IMR-90 (cell line): ENCODE results near the gene TMEM59. TPM values are rescaled to one million over a fixed set of nuclear protein-coding genes. Genes with fewer than 3 reads are reported as not detected.

Source experiments
- ATAC-seq: fragments of 200-7000 bp; cut with Tn5 transposase; 2 replicates; pipeline ENCODE4 v1.9.1; 2020; ENCODE audit warnings: low read depth, mild to moderate bottlenecking, moderate library complexity
- BruUV-seq: library from RNA; stranded (reverse); fragments of 400-500 nt; replicated peaks from 2 replicates; lab custom pipeline; 2021; lab: Mats Ljungman, UMichigan
- CTCF ChIA-PET: fragments of 300-600 bp; formaldehyde crosslinking; extraction: SDS; loops from one replicate; lab custom pipeline; 2021; ENCODE audit warnings: antibody characterized with exemption; lab: Yijun Ruan, JAX
- POLR2A ChIA-PET: fragments of 300-600 bp; sonication (Branson Sonifier 250); formaldehyde crosslinking; loops from one replicate; lab custom pipeline; 2022; ENCODE audit warnings: antibody characterized with exemption; ENCODE audit not compliant: unreplicated experiment; lab: Charles Lee
- DNase-seq: peaks from one replicate; pipeline ENCODE4 v3.0.0; 2013
- H2AFZ ChIP-seq: replicated peaks from 2 replicates; pipeline ENCODE3; 2013; ENCODE audit warnings: low read length, mild to moderate bottlenecking; ENCODE audit not compliant: poor library complexity
- H2AK5ac ChIP-seq: 2 replicates; pipeline ENCODE4 v1.6.1; 2013; ENCODE audit warnings: low read depth, low read length, inconsistent platforms
- H2AK9ac ChIP-seq: replicated peaks from 2 replicates; pipeline ENCODE3; 2013; ENCODE audit warnings: mild to moderate bottlenecking, low read depth, low read length, moderate library complexity; ENCODE audit not compliant: poor library complexity
- H2BK120ac ChIP-seq: 2 replicates; pipeline ENCODE4 v1.6.1; 2013; ENCODE audit warnings: low read depth, low read length, inconsistent platforms
- H2BK15ac ChIP-seq: 3 replicates; pipeline ENCODE4 v1.6.1; 2013; ENCODE audit warnings: low read depth, low read length, inconsistent platforms
- H2BK20ac ChIP-seq: 2 replicates; pipeline ENCODE4 v1.6.1; 2013; ENCODE audit warnings: low read depth, mild to moderate bottlenecking, inconsistent platforms, low read length, moderate library complexity
- H2BK5ac ChIP-seq: 2 replicates; pipeline ENCODE4 v1.6.1; 2013; ENCODE audit warnings: mild to moderate bottlenecking, low read depth, low read length, inconsistent platforms; ENCODE audit not compliant: poor library complexity, severe bottlenecking
- H3K14ac ChIP-seq: replicated peaks from 2 replicates; pipeline ENCODE4 v1.6.1; 2013; ENCODE audit warnings: low read depth, low read length, inconsistent platforms
- H3K18ac ChIP-seq: 2 replicates; pipeline ENCODE4 v1.6.1; 2013; ENCODE audit warnings: low read depth, low read length, control low read depth
- H3K23ac ChIP-seq: 2 replicates; pipeline ENCODE4 v1.6.1; 2013; ENCODE audit warnings: low read depth, low read length, inconsistent platforms
- H3K27ac ChIP-seq: 2 replicates; pipeline ENCODE4 v1.5.1; 2013; ENCODE audit warnings: mild to moderate bottlenecking, control low read depth, low read length; ENCODE audit not compliant: insufficient read depth
- H3K27me3 ChIP-seq: 2 replicates; pipeline ENCODE4 v1.6.1; 2013; ENCODE audit warnings: low read length; ENCODE audit not compliant: control insufficient read depth, insufficient read depth
- H3K36me3 ChIP-seq: 2 replicates; pipeline ENCODE4 v1.6.1; 2013; ENCODE audit warnings: low read length, mixed read lengths; ENCODE audit not compliant: control insufficient read depth, insufficient read depth
- H3K4ac ChIP-seq: 2 replicates; pipeline ENCODE4 v1.6.1; 2013; ENCODE audit warnings: low read depth, low read length, inconsistent platforms
- H3K4me1 ChIP-seq: 2 replicates; pipeline ENCODE4 v1.6.1; 2013; ENCODE audit warnings: low read length, mixed read lengths; ENCODE audit not compliant: control insufficient read depth, insufficient read depth
- H3K4me2 ChIP-seq: 2 replicates; pipeline ENCODE4 v1.6.1; 2013; ENCODE audit warnings: low read depth, mild to moderate bottlenecking, control low read depth, low read length, moderate library complexity
- H3K4me3 ChIP-seq: 2 replicates; pipeline ENCODE4 v1.5.1; 2013; ENCODE audit warnings: low read depth, mild to moderate bottlenecking, control low read depth, low read length, moderate library complexity; ENCODE audit not compliant: insufficient read depth
- H3K56ac ChIP-seq: 2 replicates; pipeline ENCODE4 v1.6.1; 2013; ENCODE audit warnings: low read length, inconsistent platforms; ENCODE audit not compliant: insufficient read depth; ENCODE audit errors: extremely low read depth
- H3K79me1 ChIP-seq, 2 experiments: 2 replicates each; pipeline ENCODE4 v1.6.1; 2013; ENCODE audit warnings: low read length in 2 of 2, inconsistent platforms in 1 of 2, low read depth in 1 of 2
- H3K9ac ChIP-seq: 2 replicates; pipeline ENCODE4 v1.6.1; 2013; ENCODE audit warnings: low read depth, low read length, control low read depth
- H3K9me1 ChIP-seq: 2 replicates; pipeline ENCODE4 v1.6.1; 2013; ENCODE audit warnings: low read length, inconsistent platforms; ENCODE audit not compliant: insufficient read depth
- H3K9me3 ChIP-seq: 2 replicates; pipeline ENCODE4 v1.6.1; 2013; ENCODE audit warnings: low read length; ENCODE audit not compliant: control insufficient read depth, insufficient read depth
- H4K20me1 ChIP-seq: 2 replicates; pipeline ENCODE4 v1.6.1; 2013; ENCODE audit warnings: low read length, inconsistent platforms; ENCODE audit not compliant: insufficient read depth
- H4K5ac ChIP-seq: 2 replicates; pipeline ENCODE4 v1.6.1; 2013; ENCODE audit warnings: mild to moderate bottlenecking, low read depth, low read length, control low read depth
- H4K8ac ChIP-seq, 2 experiments: 2 replicates each; pipeline ENCODE4 v1.6.1; 2013; ENCODE audit warnings: low read depth in 2 of 2, low read length in 2 of 2, control low read depth in 1 of 2, inconsistent platforms in 1 of 2
- H4K91ac ChIP-seq: 2 replicates; pipeline ENCODE4 v1.6.1; 2013; ENCODE audit warnings: low read depth, low read length, inconsistent platforms; ENCODE audit not compliant: insufficient read depth
- BHLHE40 ChIP-seq: fragments of 150-350 bp; IDR thresholded peaks from 2 replicates; pipeline ENCODE4 v1.6.1; 2016; ENCODE audit warnings: mild to moderate bottlenecking, low read depth, low read length
- CHD1 ChIP-seq: IDR thresholded peaks from 2 replicates; pipeline ENCODE4 v1.6.1; 2012; ENCODE audit warnings: low read depth, low read length, improper control_type of control experiment
- FOS ChIP-seq: fragments of 150-350 bp; IDR thresholded peaks from 2 replicates; pipeline ENCODE4 v1.6.1; 2016; ENCODE audit warnings: low read depth, low read length
- MAFK ChIP-seq: IDR thresholded peaks from 2 replicates; pipeline ENCODE4 v1.6.1; 2012; ENCODE audit warnings: low read depth, low read length, improper control_type of control experiment
- MAZ ChIP-seq: IDR thresholded peaks from 2 replicates; pipeline ENCODE4 v1.6.1; 2012; ENCODE audit warnings: low read depth, mild to moderate bottlenecking, low read length, improper control_type of control experiment, moderate library complexity, borderline replicate concordance
- MXI1 ChIP-seq: IDR thresholded peaks from 2 replicates; pipeline ENCODE4 v1.6.1; 2012; ENCODE audit warnings: low read depth, mild to moderate bottlenecking, low read length, moderate library complexity, borderline replicate concordance
- POLR2A ChIP-seq: IDR thresholded peaks from 2 replicates; pipeline ENCODE4 v1.6.1; 2012; ENCODE audit warnings: mild to moderate bottlenecking, low read depth, low read length
- RAD21 ChIP-seq: IDR thresholded peaks from 2 replicates; pipeline ENCODE4 v1.6.1; 2012; ENCODE audit warnings: low read length, improper control_type of control experiment
- RCOR1 ChIP-seq: IDR thresholded peaks from 2 replicates; pipeline ENCODE4 v1.6.1; 2012; ENCODE audit warnings: mild to moderate bottlenecking, low read length, improper control_type of control experiment; ENCODE audit not compliant: insufficient replicate concordance
- RFX5 ChIP-seq: IDR thresholded peaks from 2 replicates; pipeline ENCODE4 v1.8.0; 2012; ENCODE audit warnings: low read depth, mild to moderate bottlenecking, low read length, moderate library complexity
- SMC3 ChIP-seq: fragments of 150-350 bp; IDR thresholded peaks from 2 replicates; pipeline ENCODE4 v1.6.1; 2016; ENCODE audit warnings: low read depth, mild to moderate bottlenecking, antibody characterized with exemption, low read length, moderate library complexity
- WGBS, 2 experiments: methylation state at CpG; one replicate each; pipeline versions ENCODE4 v1.1.5 to v1.1.7; 2013; ENCODE audit warnings: missing lambda C conversion rate in 2 of 2; ENCODE audit not compliant: insufficient read length in 1 of 2; ENCODE audit errors: extremely low coverage in 2 of 2; 5-methylcytosine and 5-hydroxymethylcytosine counted together
- dilution Hi-C: fragments of 300-500 bp; cut with HindIII; formaldehyde crosslinking; loops from one replicate; pipeline ENCODE4 v1.14.3; 2018; ENCODE audit warnings: low sequenced_read_pairs; ENCODE audit not compliant: unreplicated experiment
- in situ Hi-C: fragments of 300-500 bp; cut with MboI; formaldehyde crosslinking; loops from 3 replicates; pipeline ENCODE4 v1.14.3; 2019; ENCODE audit warnings: low sequenced_read_pairs, inconsistent platforms, mixed read lengths
- intact Hi-C: fragments of 100-400 bp; cut with micrococcal nuclease; formaldehyde crosslinking; loops from 2 replicates; pipeline ENCODE4 v1.10.0; 2022
- polyA plus RNA-seq, 3 experiments: library from polyadenylated mRNA; depleted of rRNA; stranded (reverse); fragments of >200 nt; gene quantifications; 2 replicates each; pipeline ENCODE4 v1.2.3, GENCODE V29; 2012; ENCODE audit warnings: low replicate concordance in 1 of 3
- total RNA-seq: library from RNA; depleted of rRNA; stranded (reverse); fragments of >200 nt; gene quantifications from 2 replicates; pipeline ENCODE4 v1.2.3, GENCODE V29; 2012
- TF ChIP-seq, protein P1 (sequence below): fragments of 150-350 bp; IDR thresholded peaks from 2 replicates; pipeline ENCODE4 v1.6.1; 2017; ENCODE audit warnings: mild to moderate bottlenecking, antibody characterized with exemption, low read length, low read depth

TMEM59 gene
- total and polyA plus RNA-seq, 2 of the 4 experiments (the other 2 are of a cell fraction) = 239 to 241 TPM

DNA sequence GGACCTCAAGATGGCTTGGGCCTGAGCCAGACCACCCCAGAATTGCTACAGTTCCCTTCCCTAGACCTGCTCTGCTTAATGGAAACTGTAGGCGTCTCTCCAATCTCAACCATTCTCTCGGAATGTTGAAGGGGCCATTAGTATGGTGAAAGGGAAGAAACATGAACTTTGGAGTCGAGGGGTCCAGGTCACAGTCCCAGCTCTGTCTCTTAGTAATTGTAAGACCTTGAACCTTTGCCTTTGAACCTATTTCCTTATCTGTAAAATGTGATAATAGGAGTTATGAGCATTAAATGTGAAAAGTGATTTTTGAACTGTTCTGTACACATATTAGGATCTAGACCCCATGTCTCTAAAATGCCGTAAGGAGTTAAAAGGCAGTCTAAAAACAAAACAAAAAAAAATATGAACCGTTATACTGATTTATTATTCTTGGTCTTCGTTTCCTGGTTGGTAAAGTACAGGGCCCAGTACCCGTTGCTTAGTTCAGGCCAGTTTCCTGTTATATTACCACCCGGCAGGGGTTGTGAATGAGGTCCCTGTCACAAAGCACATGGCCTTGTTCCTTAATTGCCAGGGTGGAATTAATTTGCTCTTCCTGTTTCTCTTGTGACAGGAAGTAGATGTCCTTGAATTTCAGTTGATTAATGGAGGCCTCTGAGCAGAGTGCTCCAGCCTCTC lies 42.7 kb upstream of the TMEM59 start:
- no peak overlapping the region for H4K8ac ChIP-seq
- no peak overlapping the region for H2AK9ac ChIP-seq
- TF ChIP-seq POLR2A = no peak
- no peak for TF ChIP-seq RCOR1
- TF ChIP-seq FOS = no peak
- TF ChIP-seq SMC3 = no peak
- TF ChIP-seq MAFK = no peak
- no peak for TF ChIP-seq CHD1
- no peak for TF ChIP-seq RAD21
- TF ChIP-seq BHLHE40 = no peak
- no peak for TF ChIP-seq MAZ
- TF ChIP-seq RFX5 = no peak
- TF ChIP-seq MXI1 = no peak
- TF ChIP-seq, protein P1, sequence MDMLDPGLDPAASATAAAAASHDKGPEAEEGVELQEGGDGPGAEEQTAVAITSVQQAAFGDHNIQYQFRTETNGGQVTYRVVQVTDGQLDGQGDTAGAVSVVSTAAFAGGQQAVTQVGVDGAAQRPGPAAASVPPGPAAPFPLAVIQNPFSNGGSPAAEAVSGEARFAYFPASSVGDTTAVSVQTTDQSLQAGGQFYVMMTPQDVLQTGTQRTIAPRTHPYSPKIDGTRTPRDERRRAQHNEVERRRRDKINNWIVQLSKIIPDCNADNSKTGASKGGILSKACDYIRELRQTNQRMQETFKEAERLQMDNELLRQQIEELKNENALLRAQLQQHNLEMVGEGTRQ = no peak
- H2BK5ac ChIP-seq = no peak overlapping the region
- no peak for DNase-seq
- H3K4ac ChIP-seq = no peak overlapping the region
- no peaks in the 10 kb centered on the region for H3K27me3 ChIP-seq
- no peaks in the 10 kb centered on the region for H3K9me1 ChIP-seq
- in situ Hi-C loops = no loop called here
- peaks cover 7% of the 10 kb centered on the region; the same call in 1 of the 2 replicates for H3K36me3 ChIP-seq
- no peak overlapping the region for H3K23ac ChIP-seq
- H2AFZ ChIP-seq = no peak overlapping the region
- H3K9me3 ChIP-seq = no peaks in the 10 kb centered on the region
- no peaks in the 10 kb centered on the region for H3K4me1 ChIP-seq
- H2BK120ac ChIP-seq = no peak overlapping the region
- no peak overlapping the region for H3K27ac ChIP-seq
- H3K79me1 ChIP-seq = no peaks in the 10 kb centered on the region
- no peak overlapping the region for H3K14ac ChIP-seq
- no peak overlapping the region for H4K5ac ChIP-seq
- H3K18ac ChIP-seq = no peak overlapping the region
- no peak overlapping the region for H3K9ac ChIP-seq
- dilution Hi-C loops = no loop called here
- no peaks in the 10 kb centered on the region for H4K20me1 ChIP-seq
- intact Hi-C loops = loop anchor here (2.0 kb wide), 1 partner anchor 51 kb away; no protein-coding TSS in a partner anchor
- no peak for ATAC-seq
- H3K4me2 ChIP-seq = no peak overlapping the region
- no peak overlapping the region for H2BK15ac ChIP-seq
- no peak overlapping the region for H2BK20ac ChIP-seq
- no peak overlapping the region for H2AK5ac ChIP-seq
- ChIA-PET CTCF (no interaction called here), POLR2A (no interaction called here)
- BruUV-seq = no TSS peak
- H3K56ac ChIP-seq = no peak overlapping the region
- H3K4me3 ChIP-seq = no peak overlapping the region
- H4K91ac ChIP-seq = no peak overlapping the region
- no CpG with 5 or more reads among the region's 8 CpGs for WGBS, 2 experiments
